Stimulated activated CD4-positive, alpha-beta T cell treated with anti-CD3 and anti-CD28 coated beads, Interleukin-1b, Interleukin-23, amount 100 ng/mL, for 1 hour (primary cell): ENCODE data around the gene THSD7A.

Experiments
- DNase-seq, 2 donors: peaks; one replicate each; pipeline ENCODE4 v3.0.0-alpha.2; 2020; ENCODE audit warnings: low read depth in 2 of 2

The THSD7A gene

DNA sequence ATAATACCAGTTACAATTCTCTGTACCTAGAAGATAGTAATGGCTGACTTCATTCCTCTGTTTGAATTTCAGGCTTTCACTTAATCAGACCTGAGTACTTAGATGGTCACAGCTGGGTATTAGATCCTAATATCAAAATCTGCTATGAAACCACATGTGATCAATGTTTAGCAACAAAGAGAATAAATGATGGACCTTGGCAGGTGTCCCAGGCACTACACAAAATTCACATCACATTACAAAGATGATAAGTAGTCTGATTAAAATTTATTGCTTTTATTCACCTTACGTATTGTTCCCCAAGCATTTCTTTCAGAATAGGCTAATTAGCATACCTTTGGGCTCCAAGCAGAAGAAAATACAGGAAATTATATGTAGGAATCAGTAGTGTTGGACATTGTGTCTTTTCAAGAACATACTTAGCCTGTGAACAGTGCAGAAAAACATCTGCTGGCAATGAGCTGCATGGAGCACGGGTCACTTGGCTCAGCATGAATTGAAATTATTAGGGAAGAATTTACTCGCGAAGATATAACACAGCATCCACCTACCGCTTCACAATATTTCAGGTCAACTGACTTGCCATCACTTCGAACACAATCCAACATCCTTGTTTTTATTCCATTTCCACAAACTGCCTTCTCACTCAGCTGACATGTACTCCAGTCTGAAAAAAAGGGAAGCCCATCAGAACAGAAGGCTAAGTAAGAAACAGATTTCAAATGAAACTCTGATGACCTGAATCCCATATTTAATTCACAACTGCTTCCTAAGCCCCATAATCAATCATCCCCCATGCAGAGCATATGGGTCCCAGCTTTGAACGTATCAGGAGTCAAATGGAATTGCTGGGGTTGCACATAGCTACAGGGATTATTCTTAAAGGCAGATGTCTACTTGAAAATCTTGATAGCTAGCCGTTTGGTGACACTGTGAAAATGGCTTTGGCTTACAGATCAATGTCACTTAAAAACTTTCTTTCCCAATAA, 421.0 kb downstream of the THSD7A start:
- no peak for DNase-seq

DNA sequence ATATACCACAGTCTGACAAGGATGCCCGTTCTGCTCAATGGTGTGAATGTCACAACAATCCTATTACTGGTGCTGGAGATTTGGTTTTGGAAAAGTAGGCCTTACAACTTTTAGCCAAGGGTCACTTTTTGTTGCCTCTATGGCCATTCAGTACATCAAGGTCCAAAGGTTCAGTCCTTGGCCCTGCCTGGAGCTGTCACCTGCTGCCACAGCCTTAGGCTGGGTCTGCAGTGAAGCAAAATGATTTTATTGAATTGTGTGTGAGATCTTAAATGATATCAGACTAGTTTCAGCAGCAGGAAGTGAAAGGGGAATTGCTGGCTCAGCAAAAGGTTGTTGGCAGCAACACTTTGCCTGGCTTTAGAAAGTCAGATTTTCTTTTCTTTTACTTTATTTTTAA, 427.6 kb downstream of the THSD7A start:
- no peak for DNase-seq

DNA sequence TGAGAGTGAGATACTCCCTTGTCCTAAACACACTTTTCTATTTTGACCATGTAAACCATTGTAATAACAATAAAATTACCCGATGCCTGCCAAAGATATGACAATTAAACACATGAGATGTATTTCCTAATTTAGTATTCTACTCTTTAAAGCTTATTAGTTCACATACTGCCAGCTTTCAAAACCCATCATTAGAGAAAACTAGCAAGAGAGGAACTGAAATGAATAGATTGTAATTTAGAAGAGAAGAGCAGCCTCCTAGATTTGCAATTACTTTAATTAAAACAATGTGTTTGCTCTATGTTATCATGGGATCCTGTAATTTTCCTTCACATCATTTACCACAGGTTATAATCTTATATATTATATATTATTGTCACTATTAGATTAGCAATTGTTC, 428.2 kb downstream of the THSD7A start:
- no peak for DNase-seq

DNA sequence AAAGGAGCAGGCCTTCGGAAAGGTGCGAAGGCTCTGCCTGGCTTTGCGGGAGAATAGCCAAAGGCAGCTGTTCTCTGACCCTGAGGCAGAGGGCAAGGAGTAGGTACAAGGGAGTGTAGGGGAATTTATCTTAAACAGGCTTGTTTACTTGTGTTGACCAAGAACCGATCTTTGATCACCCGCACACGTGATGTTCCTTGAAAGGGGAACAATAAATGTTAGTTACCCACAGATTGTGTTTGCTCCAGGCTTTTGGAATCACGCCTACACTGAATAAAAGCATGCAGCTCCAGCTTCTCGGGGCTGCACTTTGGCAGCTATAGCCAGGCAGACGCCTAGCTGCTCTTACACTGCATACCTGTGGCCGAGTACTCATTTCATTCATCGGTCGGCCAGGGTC, 437.6 kb downstream of the THSD7A start:
- no peak for DNase-seq

DNA sequence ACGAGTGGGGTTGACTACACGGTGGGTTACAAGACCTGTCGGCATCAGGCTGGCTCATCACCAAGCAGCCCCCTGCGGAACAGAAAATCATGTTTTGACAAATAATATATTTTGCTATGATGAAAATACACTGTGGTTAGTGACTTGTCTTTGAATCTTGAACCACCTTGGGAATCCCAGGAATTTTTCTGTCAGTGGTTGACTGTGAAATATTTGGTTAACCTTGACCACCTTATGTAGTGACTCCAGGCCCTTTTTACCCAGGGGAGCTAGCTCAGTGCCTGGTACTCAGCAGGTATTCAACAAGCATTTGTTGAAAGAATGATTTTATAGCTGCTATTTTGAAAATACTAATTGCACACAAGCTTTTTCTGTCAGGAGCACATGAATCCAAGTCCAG, 452.4 kb downstream of the THSD7A start:
- no peak for DNase-seq

DNA sequence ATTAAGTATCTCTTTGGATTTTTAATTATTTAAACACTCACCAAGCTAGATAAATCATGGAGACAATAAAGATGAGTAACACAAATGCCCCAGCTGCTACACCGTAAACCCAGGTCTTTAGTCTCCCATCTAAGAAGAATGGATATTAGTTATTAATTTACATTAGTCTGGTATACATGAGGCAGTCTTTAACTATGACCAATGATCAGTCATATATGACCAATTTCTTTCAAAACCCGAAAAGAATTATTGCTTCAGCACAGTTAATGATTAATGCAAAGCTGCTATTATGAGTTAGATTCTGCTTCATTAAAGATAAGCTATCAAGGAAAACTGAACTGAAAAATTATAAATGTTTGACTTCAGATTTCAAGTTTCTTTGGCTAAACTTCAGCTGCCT, 455.5 kb downstream of the THSD7A start:
- DNase-seq = no peak

DNA sequence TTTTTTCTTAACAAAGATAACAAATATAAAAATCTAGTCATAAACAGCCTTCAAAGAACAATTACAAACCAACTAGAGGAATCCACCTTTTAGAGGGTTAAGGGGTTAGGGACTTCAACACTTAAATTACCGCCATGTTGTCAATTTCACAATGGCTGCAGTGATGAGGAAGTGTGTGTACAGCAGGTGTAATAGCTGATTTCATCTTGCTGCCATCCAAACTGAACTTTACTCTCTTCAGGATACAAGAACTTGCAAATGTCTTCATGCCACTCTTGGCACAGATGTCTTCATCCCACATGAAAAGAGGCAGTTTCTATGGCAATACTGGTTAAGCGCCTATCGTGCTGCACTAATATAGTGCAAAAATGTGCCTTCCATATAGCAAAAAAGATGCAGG, 457.4 kb downstream of the THSD7A start:
- DNase-seq = no peak

DNA sequence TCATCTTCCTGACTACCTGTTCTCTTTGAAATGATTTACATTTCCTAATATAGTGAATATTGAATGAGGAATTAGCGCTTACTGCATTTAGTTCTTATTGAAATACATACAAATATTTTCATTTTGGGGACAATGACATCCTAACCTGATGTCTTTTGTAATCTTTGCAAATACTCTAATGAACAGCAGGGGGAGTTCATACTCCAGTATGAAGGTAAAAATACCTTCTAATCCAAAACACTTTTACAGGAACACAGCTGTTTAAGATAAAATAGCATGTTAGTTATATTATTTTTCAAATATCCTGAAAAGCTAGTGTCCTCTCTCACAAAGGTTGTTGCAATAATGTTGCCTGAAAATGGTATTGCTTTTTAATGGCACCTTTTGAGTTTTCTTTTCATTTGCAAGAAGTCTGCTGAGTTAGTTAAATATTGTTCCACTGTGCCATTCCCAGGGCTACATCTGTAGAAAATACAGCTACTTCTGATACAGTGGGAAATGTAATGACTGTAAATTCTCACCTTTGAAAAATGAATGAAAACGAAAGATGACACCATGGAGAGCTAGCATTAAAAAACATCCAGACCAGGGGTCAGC, 458.4 kb downstream of the THSD7A start:
- DNase-seq = no peak

DNA sequence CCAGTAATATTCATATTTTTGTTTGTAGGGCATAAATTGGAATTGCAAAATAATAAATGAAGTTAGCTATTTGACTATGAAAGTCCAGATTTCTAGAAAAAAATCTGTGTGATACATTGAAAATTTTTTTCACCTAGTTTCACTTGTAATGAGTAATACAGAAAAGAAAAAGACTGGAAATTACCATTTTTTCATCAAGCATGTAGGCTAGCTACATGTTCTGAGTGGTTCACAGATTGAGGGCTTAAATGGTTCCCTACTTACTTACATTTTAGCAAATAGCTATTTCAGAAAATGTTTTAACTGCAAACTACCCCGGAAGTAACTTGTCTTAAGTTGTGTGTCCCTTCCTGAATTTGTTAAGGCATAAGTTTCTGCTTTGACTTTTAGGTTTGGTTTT, 462.3 kb downstream of the THSD7A start:
- DNase-seq = no peak

DNA sequence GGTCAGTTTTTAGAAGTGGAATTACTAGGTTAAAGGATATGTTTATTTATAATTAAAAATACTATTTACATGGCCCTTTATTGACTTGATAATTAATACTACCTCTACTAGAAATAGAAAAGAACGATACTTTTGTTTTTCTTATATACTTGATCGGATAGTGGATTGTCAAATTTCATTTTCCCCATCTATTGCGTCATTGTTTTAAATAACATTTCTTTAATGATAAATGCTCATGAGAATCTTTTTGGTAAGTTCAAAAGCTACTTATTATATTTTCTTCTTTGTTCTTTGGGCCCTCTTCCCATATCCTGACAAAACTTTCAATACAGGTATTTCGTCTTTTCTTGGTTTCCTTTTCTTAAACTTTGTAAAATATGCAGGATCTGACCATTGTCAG, 465.9 kb downstream of the THSD7A start:
- DNase-seq = no peak

DNA sequence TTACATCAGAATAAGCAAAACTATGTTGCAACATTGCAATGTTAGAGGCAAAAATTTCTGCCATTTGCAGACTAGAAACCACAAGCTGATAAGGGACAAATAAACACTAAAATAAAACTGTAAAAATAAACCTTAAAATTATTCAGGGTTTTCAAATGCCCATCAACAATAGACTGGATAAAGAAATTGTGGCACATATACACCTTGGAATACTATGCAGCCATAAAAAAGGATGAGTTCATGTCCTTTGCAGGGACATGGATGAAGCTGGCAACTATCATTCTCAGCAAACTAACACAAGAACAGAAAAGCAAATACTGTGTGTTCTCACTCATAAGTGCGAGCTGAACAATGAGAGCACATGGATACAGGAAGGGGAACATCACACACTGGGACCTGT, 473.4 kb downstream of the THSD7A start:
- no peak for DNase-seq

DNA sequence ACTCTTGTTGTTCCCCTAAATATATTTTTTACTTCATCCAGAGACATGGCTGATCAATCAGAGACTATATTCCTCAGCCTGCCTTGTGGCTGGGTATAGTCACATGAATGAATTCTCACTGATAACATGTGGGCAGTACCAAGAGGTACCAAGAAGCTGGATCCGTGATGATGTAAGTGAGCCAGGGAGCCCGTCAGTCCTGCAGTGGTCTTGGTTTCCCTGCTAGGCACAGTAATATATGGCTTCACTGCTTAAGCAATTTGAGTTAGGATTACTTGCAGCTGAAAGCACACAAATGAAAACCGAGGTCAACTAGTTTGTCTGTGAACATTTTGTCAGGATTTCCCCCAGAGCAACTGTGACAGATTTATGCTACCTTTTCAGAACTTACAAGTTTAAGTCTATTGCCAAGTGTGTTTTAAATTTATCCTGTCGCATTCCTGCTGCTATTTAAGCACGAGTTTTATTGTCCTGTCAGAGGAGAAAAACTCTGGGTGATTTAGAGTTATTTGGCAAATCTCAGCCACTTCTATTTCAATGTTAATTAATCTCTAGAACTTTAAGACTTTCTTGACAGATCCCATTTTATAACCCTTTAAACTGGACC, 476.5 kb downstream of the THSD7A start:
- no peak for DNase-seq

DNA sequence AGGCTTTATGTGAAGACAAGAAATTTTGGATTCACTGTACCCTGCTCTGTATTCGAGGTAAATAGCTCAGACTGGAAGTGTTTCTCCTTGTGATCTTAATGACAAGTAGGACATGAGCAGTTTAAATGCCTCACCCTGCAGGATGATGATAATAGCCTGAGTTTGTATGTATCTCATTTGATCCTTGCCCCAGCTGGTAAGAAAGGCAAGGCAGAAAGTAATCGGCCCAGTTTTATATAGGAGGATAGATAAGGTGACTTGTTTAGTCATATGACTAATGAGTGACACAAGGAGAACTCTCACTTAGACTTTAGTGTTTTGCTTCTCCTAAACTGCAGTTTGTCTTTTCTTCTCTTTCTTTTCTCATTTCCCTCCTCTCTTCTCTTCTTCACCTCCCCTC, 485.7 kb downstream of the THSD7A start:
- DNase-seq = no peak

DNA sequence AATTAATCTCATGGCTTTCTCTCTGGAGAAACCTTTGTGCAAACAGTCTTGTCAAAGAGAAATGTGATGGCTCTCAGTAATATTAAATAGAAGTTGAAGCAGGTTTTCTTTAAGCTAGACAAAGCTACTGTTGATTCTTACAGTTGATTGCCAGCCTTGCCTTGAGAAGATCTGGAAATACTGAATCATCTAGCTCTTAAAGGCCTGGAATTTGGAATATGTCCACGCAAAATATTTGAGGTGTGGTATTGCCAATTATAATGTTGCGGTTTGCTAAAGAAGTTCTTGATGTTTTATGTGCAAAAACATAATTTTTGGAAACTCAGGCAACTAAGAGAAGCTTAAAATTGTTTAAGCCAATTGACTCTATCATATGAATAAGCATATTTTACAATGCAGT, 486.4 kb downstream of the THSD7A start:
- DNase-seq = no peak

DNA sequence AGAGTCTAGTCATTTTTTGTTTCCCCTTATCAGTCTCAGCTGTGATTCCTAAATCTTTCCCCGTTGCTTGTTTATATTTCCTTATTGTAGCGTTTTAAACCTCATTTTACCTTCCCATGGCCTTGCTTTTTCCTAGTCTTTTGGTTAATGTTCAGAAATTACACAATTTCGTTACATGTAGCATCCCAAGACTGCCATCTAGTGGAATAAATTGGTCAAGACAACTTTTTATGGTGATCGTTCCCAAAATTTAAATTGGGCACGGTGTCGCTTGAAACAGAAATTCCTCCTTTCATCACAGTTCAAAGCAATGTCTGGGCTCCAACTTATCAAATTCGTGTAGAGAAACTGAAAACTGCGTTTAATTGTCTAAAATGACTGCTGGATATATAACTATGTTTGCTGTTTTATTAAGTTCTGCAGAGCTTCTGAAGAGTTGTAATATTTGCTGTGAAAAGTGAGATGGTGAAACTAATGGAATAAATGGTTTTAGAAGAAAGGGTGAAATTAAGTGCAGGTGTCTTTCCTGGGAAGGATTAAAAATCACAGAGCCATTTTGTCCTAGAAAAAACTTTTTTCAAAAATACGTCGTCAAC, 488.1 kb downstream of the THSD7A start:
- DNase-seq = no peak

DNA sequence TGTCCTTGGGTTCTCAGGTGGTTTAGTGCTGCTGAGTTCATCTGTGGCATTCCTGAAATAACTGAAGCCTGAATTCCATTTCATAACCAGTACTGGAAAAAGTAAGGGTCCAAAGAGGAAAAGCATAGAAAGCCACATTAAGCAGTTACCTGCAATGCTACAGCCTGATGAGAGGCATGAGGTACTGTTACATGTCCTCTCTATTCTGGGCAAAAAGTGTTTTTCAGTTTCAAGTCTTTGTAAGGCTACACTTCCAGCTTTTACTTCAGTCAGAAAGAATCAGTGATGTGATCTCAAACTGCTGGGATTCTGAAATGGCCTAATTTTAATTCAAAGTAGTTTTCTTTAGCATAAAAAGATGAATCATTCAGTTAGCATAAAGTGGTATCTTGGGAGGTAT, 488.9 kb downstream of the THSD7A start:
- no peak for DNase-seq

DNA sequence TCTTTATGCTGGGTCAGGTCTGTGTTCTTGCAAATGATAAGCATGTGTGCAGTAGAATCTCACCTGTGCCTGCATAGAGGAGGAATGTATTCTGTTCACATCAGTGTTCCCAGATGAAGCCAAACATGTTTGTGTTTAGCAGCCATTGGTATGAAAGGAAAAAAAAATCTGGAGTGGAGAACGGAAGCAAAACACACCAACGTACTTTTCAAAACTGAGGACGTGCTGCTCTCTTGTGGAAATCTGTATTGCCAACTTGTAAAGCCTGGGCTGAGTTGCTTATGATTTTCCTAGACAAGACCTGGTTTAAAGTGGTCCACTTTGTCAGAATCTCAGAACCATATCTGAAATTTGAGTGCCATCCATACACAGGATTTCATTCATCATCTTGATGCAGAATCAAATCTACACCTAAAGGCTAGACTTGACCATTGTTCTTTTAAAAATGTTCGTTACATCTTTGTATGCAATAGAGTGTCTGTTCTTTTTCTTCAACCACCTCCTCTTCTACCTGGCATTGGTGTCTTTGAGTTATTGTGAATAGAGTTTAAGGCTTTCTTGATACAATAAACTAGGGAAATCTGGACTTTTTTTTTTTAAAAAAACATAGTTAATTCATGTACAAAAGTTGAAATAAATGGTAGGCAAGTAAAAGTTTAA, 490.6 kb downstream of the THSD7A start:
- no peak for DNase-seq

DNA sequence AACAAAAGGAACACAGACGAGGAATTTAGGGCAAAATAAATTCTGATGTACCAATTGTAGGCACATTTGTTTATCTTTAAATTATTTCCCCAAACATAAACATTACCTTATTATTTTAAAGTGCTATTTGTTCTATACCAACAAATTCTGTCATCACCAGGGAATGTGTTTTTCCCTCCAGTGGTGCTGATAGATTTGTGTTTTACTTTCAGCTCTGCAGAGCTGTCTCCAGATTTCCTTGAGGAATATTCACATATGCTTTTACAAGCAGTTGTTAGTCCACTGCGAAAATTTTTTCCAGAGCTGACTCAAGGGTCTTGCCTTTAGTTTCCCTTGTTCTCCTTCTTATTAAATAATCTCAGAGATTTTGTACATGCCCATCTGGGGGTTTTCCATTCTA, 495.6 kb downstream of the THSD7A start:
- DNase-seq = no peak

DNA sequence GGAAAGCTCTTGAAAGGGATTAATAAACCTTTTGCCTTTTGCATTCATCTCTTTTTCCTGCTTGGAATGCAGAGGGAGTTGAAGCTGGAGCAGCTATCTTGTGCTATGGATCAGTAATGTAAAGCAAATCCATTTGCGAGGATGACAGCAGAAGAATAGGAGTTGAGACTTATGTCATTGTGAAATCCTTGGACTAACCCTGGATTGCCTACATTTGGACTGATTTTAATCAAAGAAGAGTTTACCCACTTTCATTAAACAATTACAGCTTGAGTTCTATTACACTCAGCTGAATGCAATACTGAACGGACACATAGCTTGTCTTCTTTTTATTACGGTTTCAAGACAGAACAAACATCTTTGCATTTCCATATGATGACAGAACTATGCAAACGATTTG, 496.1 kb downstream of the THSD7A start:
- no peak for DNase-seq

DNA sequence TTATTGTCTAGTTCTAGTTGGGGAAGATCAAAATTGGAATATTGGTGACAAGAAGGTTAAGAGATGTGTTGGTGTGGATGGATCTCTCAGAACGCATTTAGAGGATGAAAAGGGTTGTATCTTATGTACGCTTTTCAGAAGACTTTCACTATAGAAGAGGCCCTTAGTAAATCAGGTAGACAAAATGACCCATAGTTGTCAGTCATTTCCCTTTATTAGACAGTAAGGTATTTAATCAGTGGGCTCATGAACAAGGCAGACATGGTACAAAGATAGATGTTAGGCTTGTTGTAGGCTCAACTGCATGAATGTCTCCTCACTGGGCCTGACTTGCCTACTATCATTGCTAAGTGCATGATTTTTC, 499.2 kb downstream of the THSD7A start:
- no peak for DNase-seq

DNA sequence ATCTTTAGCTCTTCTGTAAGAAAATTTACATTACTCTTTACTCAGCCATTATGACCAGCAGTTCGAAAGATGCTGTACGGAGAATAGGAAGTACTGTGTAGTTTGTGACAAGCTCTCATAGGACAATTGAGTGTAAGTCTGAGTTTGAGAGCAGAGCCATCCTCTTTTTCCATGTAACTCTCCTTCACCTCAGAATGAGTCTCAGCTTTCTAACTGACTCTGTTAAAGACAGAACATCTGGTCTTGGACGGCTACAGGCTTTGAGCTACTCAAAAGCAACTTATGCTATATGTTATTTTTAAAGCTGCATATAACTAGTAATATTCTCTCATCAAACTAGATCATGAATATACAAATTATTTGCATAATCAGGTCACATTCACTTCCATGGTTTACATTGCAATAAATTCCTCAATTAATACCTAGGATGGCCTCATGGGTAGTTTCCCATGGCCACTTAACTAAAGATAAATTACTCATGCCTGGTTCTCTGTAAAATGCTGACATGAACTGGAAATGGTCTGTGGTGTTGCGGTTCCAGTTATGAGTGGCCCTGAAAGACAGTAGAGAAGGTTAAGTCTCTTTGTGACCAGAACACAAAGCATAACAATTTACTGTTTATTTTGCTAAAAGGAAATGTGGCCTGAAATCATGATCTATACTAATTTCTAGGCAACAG, 499.7 kb downstream of the THSD7A start:
- DNase-seq = no peak
